Chondrocyte (in vitro differentiated cells): Measurements from ENCODE around the gene SH2D3A. TPM values are rescaled to one million over a fixed set of nuclear protein-coding genes. Genes with fewer than 3 reads are reported as not detected.
"Not testable (repeated sequence)": the region's sequence is repeated elsewhere in the genome, so short reads cannot be mapped to it uniquely, and the experiment has no call there.

ENCODE experiments used
- DNase-seq: peaks from one replicate; pipeline ENCODE4 v3.0.0; 2021; ENCODE audit warnings: mixed read lengths, low spot score
- H3K27ac Mint-ChIP-seq: one replicate; pipeline ENCODE4 v1.8.0; 2021; ENCODE audit warnings: mild to moderate bottlenecking, moderate library complexity, mixed read lengths; ENCODE audit not compliant: unreplicated experiment
- H3K27me3 Mint-ChIP-seq: 2 replicates; pipeline ENCODE4 v1.8.0; 2021; ENCODE audit warnings: low read depth, mixed read lengths
- H3K36me3 Mint-ChIP-seq: 2 replicates; pipeline ENCODE4 v1.8.0; 2021; ENCODE audit warnings: low read depth, mixed read lengths
- H3K4me1 Mint-ChIP-seq: 2 replicates; pipeline ENCODE4 v1.8.0; 2021; ENCODE audit warnings: low read depth, mild to moderate bottlenecking, mixed read lengths
- H3K4me3 Mint-ChIP-seq: one replicate; pipeline ENCODE4 v1.8.0; 2021; ENCODE audit warnings: mild to moderate bottlenecking, moderate library complexity, mixed read lengths; ENCODE audit not compliant: unreplicated experiment
- H3K9me3 Mint-ChIP-seq: 2 replicates; pipeline ENCODE4 v1.8.0; 2021; ENCODE audit warnings: low read depth, mixed read lengths
- CTCF ChIP-seq: fragments of 200-600 bp; sonication (generic); IDR thresholded peaks from 2 replicates; pipeline ENCODE4 v1.5.0; 2021; ENCODE audit warnings: antibody characterized with exemption, mild to moderate bottlenecking, moderate library complexity
- total RNA-seq: library from RNA; stranded (reverse); gene quantifications from 3 replicates; pipeline ENCODE4 v1.2.1, GENCODE V29; 2021

The SH2D3A gene
- total RNA-seq, 1 donor from 2014 or later = 0.52 TPM

GRCh38 chr19:6772866-6773322 is 5.7 kb upstream of the SH2D3A start:
- Mint-ChIP-seq H3K36me3 (no peaks in the 10 kb centered on the region), H3K27ac (no peak overlapping the region), H3K4me1 (no peaks in the 10 kb centered on the region), H3K4me3 (no peak overlapping the region), H3K27me3 (no peaks in the 10 kb centered on the region), H3K9me3 (no peaks in the 10 kb centered on the region)
- no peak for TF ChIP-seq CTCF
- no peak for DNase-seq

- peak; percentile 32 for TF ChIP-seq CTCF
- no peak within 1 kb of the TSS for H3K4me3 Mint-ChIP-seq
- DNase-seq = no peak
- no peaks in the 10 kb centered on the region for H3K36me3 Mint-ChIP-seq
- no peak within 1 kb of the TSS for H3K27ac Mint-ChIP-seq
- H3K9me3 Mint-ChIP-seq = no peaks in the 10 kb centered on the region
- peaks cover 4% of the 10 kb centered on the region for H3K4me1 Mint-ChIP-seq
- H3K27me3 Mint-ChIP-seq = no peaks in the 10 kb centered on the region
Measured at GRCh38 chr19:6772028-6772865, 5.0 kb upstream of the SH2D3A start, which contains the start of gene VAV1. TSS of gene VAV1 (plus strand) at chr19:6772708. CDS start at chr19:6772808, 100 bp downstream.

- not testable (repeated sequence) for H3K4me1 Mint-ChIP-seq, H3K27ac Mint-ChIP-seq, H3K36me3 Mint-ChIP-seq, H3K27me3 Mint-ChIP-seq, DNase-seq, H3K9me3 Mint-ChIP-seq, H3K4me3 Mint-ChIP-seq
Measured at GRCh38 chr19:6771648-6772027, 4.4 kb upstream of the SH2D3A start.

- peak; percentile 72 for TF ChIP-seq CTCF
- Mint-ChIP-seq H3K27me3 (peaks cover 8% of the 10 kb centered on the region), H3K9me3 (no peaks in the 10 kb centered on the region), H3K4me3 (no peak overlapping the region), H3K4me1 (peaks cover 19% of the 10 kb centered on the region), H3K36me3 (no peaks in the 10 kb centered on the region), H3K27ac (no peak overlapping the region)
- DNase-seq = no peak
Measured at GRCh38 chr19:6769006-6769619, 1.9 kb upstream of the SH2D3A start.

GRCh38 chr19:6768236-6768785 is 1.1 kb upstream of the SH2D3A start:
- no peaks in the 10 kb centered on the region for H3K9me3 Mint-ChIP-seq
- no peak overlapping the region for H3K4me3 Mint-ChIP-seq
- no peak overlapping the region for H3K27ac Mint-ChIP-seq
- no peak for TF ChIP-seq CTCF
- peaks cover 8% of the 10 kb centered on the region for H3K27me3 Mint-ChIP-seq
- no peaks in the 10 kb centered on the region for H3K36me3 Mint-ChIP-seq
- peaks cover 19% of the 10 kb centered on the region for H3K4me1 Mint-ChIP-seq
- no peak for DNase-seq
